Fibroblast of peridontal ligament (primary cell): Measurements from ENCODE around the gene CKLF.
"Not testable (repeated sequence)": the region's sequence is repeated elsewhere in the genome, so short reads cannot be mapped to it uniquely, and the experiment has no call there.

Experiments
- DNase-seq: peaks from one replicate; pipeline ENCODE4 v3.0.0-alpha.2; 2010; ENCODE audit errors: extremely low read depth

The CKLF gene

GRCh38 chr16:66596986-66597848, 44.8 kb downstream of the CKLF start:
- DNase-seq = no peak

- DNase-seq = no peak
Observed at GRCh38 chr16:66598111-66598510, 45.7 kb downstream of the CKLF start.

- no peak for DNase-seq
Observed at GRCh38 chr16:66599726-66600125, 47.4 kb downstream of the CKLF start.

DNA sequence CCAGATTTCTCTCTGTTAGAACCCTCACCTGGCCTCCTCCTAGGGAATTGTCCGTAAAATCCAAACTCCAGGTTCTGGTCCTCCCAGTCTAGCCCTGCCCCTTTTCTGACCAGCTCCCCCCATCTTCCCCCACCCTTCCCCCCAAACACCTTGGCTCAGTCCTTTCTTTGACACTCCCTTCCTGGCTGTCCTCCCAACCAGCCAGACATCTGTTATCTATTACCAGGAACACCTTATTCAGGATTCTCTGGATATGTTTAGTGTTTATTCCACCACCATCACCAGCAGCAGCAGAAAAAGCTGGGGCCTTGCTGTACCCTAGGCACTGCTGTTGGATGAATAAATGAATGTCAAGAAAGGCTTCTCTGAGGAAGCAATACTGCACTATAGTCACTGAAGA, 48.1 kb downstream of the CKLF start:
- DNase-seq = no peak

DNA sequence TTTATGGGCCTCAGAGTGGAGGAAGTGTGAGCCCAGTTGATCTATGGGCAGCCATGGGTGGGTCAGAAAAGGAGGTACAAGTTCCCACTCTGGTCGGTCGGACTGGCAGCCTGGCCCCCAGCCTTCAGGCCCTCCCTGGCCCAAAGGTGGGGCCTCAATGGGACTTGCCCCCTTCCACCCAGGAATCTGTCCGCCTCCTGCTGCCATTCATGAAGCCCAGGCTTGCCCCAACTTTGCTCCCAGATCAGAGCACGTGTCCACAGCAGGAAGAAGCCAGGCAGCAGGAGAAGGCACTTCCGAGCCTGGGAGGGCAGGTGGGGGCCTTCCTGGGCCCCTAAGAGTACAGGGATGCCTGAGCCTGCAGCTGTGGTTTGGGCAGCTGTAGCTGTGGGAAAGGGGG, 49.1 kb downstream of the CKLF start:
- no peak for DNase-seq

GRCh38 chr16:66603537-66604375, 51.4 kb downstream of the CKLF start:
- peak; percentile 46 for DNase-seq

GRCh38 chr16:66604376-66605176, 52.2 kb downstream of the CKLF start, which contains the start of gene CMTM3:
Gene CMTM3, plus strand, starts transcription at chr16:66604704. Its CDS starts 102 bp downstream, at chr16:66604806.
- peak; percentile 46 for DNase-seq

- peak; percentile 5 for DNase-seq
Observed at GRCh38 chr16:66605177-66605978, 53.0 kb downstream of the CKLF start.

- no peak for DNase-seq
Observed at GRCh38 chr16:66605979-66606751, 53.8 kb downstream of the CKLF start.

DNA sequence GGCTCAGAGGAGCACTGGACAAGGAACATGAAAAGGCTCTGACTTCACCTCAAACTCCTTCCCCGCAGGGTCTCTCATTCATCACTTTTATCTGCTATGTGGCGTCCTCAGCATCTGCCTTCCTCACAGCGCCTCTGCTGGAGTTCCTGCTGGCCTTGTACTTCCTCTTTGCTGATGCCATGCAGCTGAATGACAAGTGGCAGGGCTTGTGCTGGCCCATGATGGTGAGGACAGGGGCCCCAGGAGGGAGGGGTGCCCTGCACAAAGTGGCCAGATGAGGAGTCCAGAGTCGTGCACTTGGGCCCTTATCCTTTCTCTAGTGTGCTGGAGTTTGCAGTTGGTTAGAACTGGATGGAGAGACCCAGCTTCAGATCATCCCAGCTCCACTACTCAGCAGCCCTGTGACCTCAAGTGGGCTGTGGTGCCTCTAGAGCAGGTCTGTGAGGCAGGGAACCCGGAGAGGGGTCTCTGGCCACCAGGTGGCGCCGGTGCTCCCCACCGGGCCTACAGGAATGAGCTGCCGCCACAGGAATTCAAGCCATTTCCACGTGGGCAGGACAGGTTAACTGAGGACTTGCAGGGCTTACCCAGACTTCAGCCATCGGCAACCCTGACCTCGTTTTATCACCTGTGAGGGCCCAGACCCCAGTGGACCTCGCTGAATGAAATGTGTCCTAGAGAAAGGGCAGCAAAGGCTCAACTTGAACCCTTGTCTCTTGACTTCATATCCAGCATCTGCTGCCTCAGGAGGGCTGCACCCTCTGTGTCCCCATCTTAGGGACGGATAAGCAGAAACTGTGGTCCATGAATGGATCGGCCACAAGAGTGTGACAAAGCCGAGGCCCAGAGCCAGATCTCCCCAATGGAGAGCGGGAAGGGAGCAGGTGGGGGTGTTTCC, 56.1 kb downstream of the CKLF start:
- DNase-seq = peak; percentile 76

GRCh38 chr16:66609139-66609510, 56.7 kb downstream of the CKLF start:
- no peak for DNase-seq

- DNase-seq = no peak
Observed at GRCh38 chr16:66610111-66610820, 57.9 kb downstream of the CKLF start.

GRCh38 chr16:66611911-66612310, 59.5 kb downstream of the CKLF start:
- not testable (repeated sequence) for DNase-seq

- DNase-seq = no peak
Observed at GRCh38 chr16:66612422-66612821, 60.0 kb downstream of the CKLF start.

GRCh38 chr16:66614161-66614802, 61.9 kb downstream of the CKLF start:
- DNase-seq = no peak
